NT2/D1 (cell line): Measurements from ENCODE around the gene C2orf81.

ENCODE experiments used
- SUZ12 ChIP-seq: IDR thresholded peaks from 2 replicates; pipeline ENCODE4 v1.6.1; 2011; ENCODE audit not compliant: insufficient read length, insufficient read depth; ENCODE audit errors: extremely low read depth
- YY1 ChIP-seq: IDR thresholded peaks from 2 replicates; pipeline ENCODE4 v1.6.1; 2011; ENCODE audit not compliant: insufficient read length, insufficient read depth
- ZNF274 ChIP-seq: IDR thresholded peaks from 2 replicates; pipeline ENCODE4 v1.6.1; 2011; ENCODE audit warnings: mild to moderate bottlenecking, low read depth, low read length

GRCh38 chr2:74375838-74376237 is 45.6 kb downstream of the C2orf81 start:
- TF ChIP-seq ZNF274 (no peak), YY1 (no peak), SUZ12 (no peak)
